HG02840 (cell line): ENCODE measurements around the gene ENTPD8.
"Not testable (repeated sequence)": the region's sequence is repeated elsewhere in the genome, so short reads cannot be mapped to it uniquely, and the experiment has no call there.

Experiments
- ATAC-seq: cut with Tn5 transposase; IDR thresholded peaks from one replicate; pipeline ENCODE4 v1.9.1; 2021; ENCODE audit warnings: mild to moderate bottlenecking, moderate library complexity, moderate number of reproducible peaks; ENCODE audit not compliant: unreplicated experiment, low FRiP score

Gene ENTPD8

GRCh38 chr9:137416006-137416562 is 25.1 kb downstream of the ENTPD8 start:
- ATAC-seq = no peak

GRCh38 chr9:137415451-137415850 is 25.7 kb downstream of the ENTPD8 start:
- no peak for ATAC-seq

GRCh38 chr9:137412431-137412830 is 28.7 kb downstream of the ENTPD8 start:
- no peak for ATAC-seq

- ATAC-seq = no peak
Measured at GRCh38 chr9:137411645-137412380, 29.3 kb downstream of the ENTPD8 start.

GRCh38 chr9:137411260-137411644 is 29.9 kb downstream of the ENTPD8 start:
- no peak for ATAC-seq

GRCh38 chr9:137410891-137411249 is 30.3 kb downstream of the ENTPD8 start:
- ATAC-seq = no peak

GRCh38 chr9:137410236-137410890 is 30.8 kb downstream of the ENTPD8 start:
- not testable (repeated sequence) for ATAC-seq

GRCh38 chr9:137409515-137409914 is 31.6 kb downstream of the ENTPD8 start:
- ATAC-seq = no peak

- no peak for ATAC-seq
Measured at GRCh38 chr9:137408651-137409405, 32.3 kb downstream of the ENTPD8 start.

- ATAC-seq = no peak
Measured at GRCh38 chr9:137407590-137408300, 33.4 kb downstream of the ENTPD8 start.

GRCh38 chr9:137406876-137407589 is 34.1 kb downstream of the ENTPD8 start:
- ATAC-seq = no peak

- ATAC-seq = no peak
Measured at GRCh38 chr9:137406085-137406760, 34.9 kb downstream of the ENTPD8 start.

- no peak for ATAC-seq
Measured at GRCh38 chr9:137405677-137406081, 35.5 kb downstream of the ENTPD8 start.

GRCh38 chr9:137404961-137405567 is 36.1 kb downstream of the ENTPD8 start:
- no peak for ATAC-seq

GRCh38 chr9:137403269-137403668 is 37.9 kb downstream of the ENTPD8 start:
- no peak for ATAC-seq

GRCh38 chr9:137402746-137403145 is 38.4 kb downstream of the ENTPD8 start:
- no peak for ATAC-seq

- ATAC-seq = no peak
Measured at GRCh38 chr9:137398561-137399468, 42.3 kb downstream of the ENTPD8 start.
